ENCODE results near the gene FEV. TPM values are rescaled to one million over a fixed set of nuclear protein-coding genes. Genes with fewer than 3 reads are reported as not detected.
"Not testable (repeated sequence)": the region's sequence is repeated elsewhere in the genome, so short reads cannot be mapped to it uniquely, and the experiment has no call there.

Gene FEV
- total RNA-seq, 1 donor from 2014 or later: not detected

- H3K27me3 Mint-ChIP-seq (ENCODE audit: insufficient read depth): peaks cover 47% of the 10 kb centered on the region
- intact Hi-C loops (cut with micrococcal nuclease): no loop called here
- no peak for DNase-seq (ENCODE audit: low spot score)
- H3K4me1 Mint-ChIP-seq (ENCODE audit: low read depth): no peaks in the 10 kb centered on the region
- no peaks in the 10 kb centered on the region for H3K36me3 Mint-ChIP-seq (ENCODE audit: low read depth)
- no peak overlapping the region for H3K4me3 Mint-ChIP-seq
- H3K27ac Mint-ChIP-seq: no peak overlapping the region
- H3K9me3 Mint-ChIP-seq: no peaks in the 10 kb centered on the region
Measured at GRCh38 chr2:218956039-218956438, 28.9 kb downstream of the FEV start.

DNA sequence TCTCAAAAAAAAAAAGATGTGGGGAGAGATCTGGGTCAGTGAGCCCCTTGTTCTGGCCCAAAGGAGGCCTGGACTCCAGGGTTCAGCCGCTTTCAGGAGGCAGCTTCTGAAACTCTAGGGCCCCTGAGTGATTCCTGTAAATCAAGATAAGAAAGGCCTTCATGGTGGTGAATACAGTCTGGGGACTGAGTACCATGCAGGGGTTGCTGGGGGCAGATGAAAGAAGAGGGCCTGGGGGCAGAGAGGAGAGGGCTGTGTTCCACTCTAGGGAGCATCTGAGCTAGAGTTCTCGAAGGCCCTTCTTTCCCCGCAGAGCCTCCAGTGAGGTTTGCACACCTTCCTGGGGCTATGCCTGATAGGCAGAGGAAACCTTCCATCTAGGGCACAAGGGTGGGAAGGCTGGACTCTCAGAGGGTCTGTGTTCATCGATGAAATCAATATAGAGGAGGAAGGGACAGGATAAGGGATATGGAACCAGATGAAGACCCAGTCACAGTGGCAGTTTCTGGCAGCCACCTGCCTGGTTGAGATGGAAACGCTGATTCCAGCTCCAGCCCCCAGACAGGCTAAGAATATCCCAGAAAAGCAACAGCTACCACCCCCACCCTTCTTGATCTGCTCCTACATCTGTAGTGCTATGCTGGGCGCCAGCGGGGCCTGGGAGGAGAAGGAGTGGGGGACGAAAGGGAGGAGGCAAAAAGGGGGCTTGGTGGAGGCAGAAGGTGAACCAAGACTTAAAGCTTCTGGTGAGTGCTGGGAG lies 30.3 kb downstream of the FEV start:
- Mint-ChIP-seq H3K4me3 (no peak overlapping the region), H3K4me1 (ENCODE audit: low read depth) (no peaks in the 10 kb centered on the region), H3K27ac (no peak overlapping the region), H3K36me3 (ENCODE audit: low read depth) (no peaks in the 10 kb centered on the region), H3K27me3 (ENCODE audit: insufficient read depth) (peaks cover 46% of the 10 kb centered on the region), H3K9me3 (no peaks in the 10 kb centered on the region)
- no peak for DNase-seq (ENCODE audit: low spot score)
- intact Hi-C loops (cut with micrococcal nuclease): no loop called here

DNA sequence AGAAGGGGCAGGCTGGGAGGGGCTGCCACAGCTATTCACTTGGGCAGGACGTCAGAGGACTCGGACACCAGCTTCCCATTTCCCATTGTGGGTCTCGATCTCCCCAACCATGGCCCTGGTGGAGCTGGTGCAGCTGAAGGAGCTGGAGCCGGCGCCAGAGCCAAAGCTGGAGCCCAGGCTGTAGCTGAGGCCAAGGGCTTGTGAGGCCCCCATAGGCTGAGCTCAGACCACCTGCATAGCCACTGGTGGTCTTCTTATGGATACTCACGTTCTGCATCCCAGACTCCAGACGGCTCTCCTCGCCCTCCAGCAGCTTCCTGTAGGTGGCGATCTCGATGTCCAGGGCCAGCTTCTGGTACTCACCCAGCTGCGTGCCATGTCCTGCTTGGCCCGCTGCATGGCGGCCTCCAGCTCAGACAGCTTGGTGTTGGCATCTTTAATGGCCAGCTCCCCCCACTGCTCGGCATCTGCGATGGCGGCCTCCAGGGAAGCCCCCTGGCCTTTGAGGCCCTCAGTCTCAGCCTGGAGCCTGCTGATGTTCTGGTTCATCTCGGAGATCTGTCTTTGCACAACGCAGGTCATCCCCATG lies 31.5 kb downstream of the FEV start:
- intact Hi-C loops (cut with micrococcal nuclease): no loop called here
- H3K4me3 Mint-ChIP-seq: no peak overlapping the region

DNA sequence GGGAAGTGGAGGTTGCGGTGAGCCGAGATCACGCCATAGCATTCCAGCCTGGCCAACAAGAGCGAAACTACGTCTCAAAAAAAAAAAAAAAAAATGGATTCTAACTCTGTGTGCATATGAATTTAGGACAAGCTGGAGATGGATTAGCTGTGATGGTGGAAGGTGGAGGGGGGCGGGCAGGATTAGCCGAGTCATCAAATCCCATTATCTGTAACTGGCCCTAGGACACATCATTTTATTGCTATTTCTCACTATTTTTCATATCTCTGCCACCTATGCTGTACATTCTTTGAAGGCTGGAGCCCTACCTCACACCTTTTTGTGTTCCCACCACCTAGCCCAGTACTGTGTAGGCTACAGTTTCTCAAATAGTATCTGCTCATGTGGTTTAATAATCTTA lies 32.8 kb downstream of the FEV start:
- no peaks in the 10 kb centered on the region for H3K4me1 Mint-ChIP-seq (ENCODE audit: low read depth)
- intact Hi-C loops (cut with micrococcal nuclease): no loop called here
- peaks cover 27% of the 10 kb centered on the region for H3K27me3 Mint-ChIP-seq (ENCODE audit: insufficient read depth)
- H3K9me3 Mint-ChIP-seq: no peaks in the 10 kb centered on the region
- H3K4me3 Mint-ChIP-seq: no peak overlapping the region
- H3K36me3 Mint-ChIP-seq (ENCODE audit: low read depth): no peaks in the 10 kb centered on the region
- no peak for DNase-seq (ENCODE audit: low spot score)
- H3K27ac Mint-ChIP-seq: no peak overlapping the region

More for the DNA sequence above, 31.5 kb downstream of the FEV start:
- H3K9me3 Mint-ChIP-seq: no peaks in the 10 kb centered on the region
- no peaks in the 10 kb centered on the region for H3K36me3 Mint-ChIP-seq (ENCODE audit: low read depth)
- no peak overlapping the region for H3K27ac Mint-ChIP-seq
- H3K27me3 Mint-ChIP-seq (ENCODE audit: insufficient read depth): peaks cover 38% of the 10 kb centered on the region
- no peaks in the 10 kb centered on the region for H3K4me1 Mint-ChIP-seq (ENCODE audit: low read depth)
- DNase-seq (ENCODE audit: low spot score): no peak

DNA sequence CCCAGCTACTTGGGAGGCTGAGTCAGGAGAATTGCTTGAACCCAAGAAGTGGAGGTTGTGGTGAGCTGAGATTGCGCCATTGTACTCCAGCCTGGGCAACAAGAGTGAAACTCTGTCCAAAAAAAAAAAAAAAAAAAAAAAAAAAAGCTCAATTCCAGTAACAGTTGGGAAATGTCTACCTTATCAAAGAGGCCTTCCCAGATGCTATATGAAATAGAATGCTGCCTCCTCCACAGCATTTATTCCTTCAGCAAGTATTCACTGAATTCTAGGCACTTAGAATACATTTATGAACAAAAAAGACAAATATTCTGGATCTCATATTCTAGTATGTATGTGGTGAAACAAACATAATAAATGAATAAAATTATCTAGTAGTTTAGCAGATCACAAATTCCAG lies 38.4 kb downstream of the FEV start:
- Mint-ChIP-seq H3K27me3 (ENCODE audit: insufficient read depth) (peaks cover 15% of the 10 kb centered on the region), H3K4me3 (no peak overlapping the region)

GRCh38 chr2:218944759-218945404 lies 40.1 kb downstream of the FEV start:
- no peaks in the 10 kb centered on the region for H3K9me3 Mint-ChIP-seq
- DNase-seq (ENCODE audit: low spot score): no peak
- intact Hi-C loops (cut with micrococcal nuclease): no loop called here
- no peaks in the 10 kb centered on the region for H3K36me3 Mint-ChIP-seq (ENCODE audit: low read depth)
- no peak overlapping the region for H3K4me3 Mint-ChIP-seq
- no peak overlapping the region for H3K27ac Mint-ChIP-seq
- H3K27me3 Mint-ChIP-seq (ENCODE audit: insufficient read depth): peaks cover 20% of the 10 kb centered on the region
- no peaks in the 10 kb centered on the region for H3K4me1 Mint-ChIP-seq (ENCODE audit: low read depth)

More for the DNA sequence above, 38.4 kb downstream of the FEV start:
- no peak for DNase-seq (ENCODE audit: low spot score)
- intact Hi-C loops (cut with micrococcal nuclease): no loop called here
- Mint-ChIP-seq H3K4me1 (ENCODE audit: low read depth) (no peaks in the 10 kb centered on the region), H3K36me3 (ENCODE audit: low read depth) (no peaks in the 10 kb centered on the region), H3K9me3 (no peaks in the 10 kb centered on the region), H3K27ac (no peak overlapping the region)

GRCh38 chr2:218931751-218932150 lies 53.2 kb downstream of the FEV start:
- H3K9me3 Mint-ChIP-seq; intact Hi-C loops (cut with micrococcal nuclease); H3K27ac Mint-ChIP-seq; H3K4me3 Mint-ChIP-seq; DNase-seq (ENCODE audit: low spot score); H3K36me3 Mint-ChIP-seq (ENCODE audit: low read depth); H3K4me1 Mint-ChIP-seq (ENCODE audit: low read depth): not testable (repeated sequence)
- peaks cover 20% of the 10 kb centered on the region for H3K27me3 Mint-ChIP-seq (ENCODE audit: insufficient read depth)

Other genes starting within 250 kb of the FEV start
- gene CYP27A1, start 203.0 kb downstream of the FEV start, total RNA-seq: 0.24 and 0.39 TPM in 2 replicates
- gene PRKAG3, start 153.4 kb downstream of the FEV start, total RNA-seq: not detected in 2 replicates
- gene WNT6, start 125.4 kb downstream of the FEV start, total RNA-seq: not detected in 2 replicates
- gene WNT10A, start 104.3 kb downstream of the FEV start, total RNA-seq: 0.10 and 0.18 TPM in 2 replicates
- not detected in 2 replicates for gene CDK5R2, start 25.5 kb downstream of the FEV start, total RNA-seq
- gene CRYBA2, start 8.2 kb upstream of the FEV start, total RNA-seq: 0.36 TPM in 1 of 2 replicates, not detected in the other
- gene CFAP65, start 56.3 kb upstream of the FEV start, total RNA-seq: not detected in 2 replicates
- not detected in 2 replicates for gene IHH, start 75.7 kb upstream of the FEV start, total RNA-seq
- 18.1 and 20.7 TPM in 2 replicates for gene NHEJ1, start 175.6 kb upstream of the FEV start, total RNA-seq
- gene SLC23A3, start 184.8 kb upstream of the FEV start, total RNA-seq: 1.8 and 1.9 TPM in 2 replicates
- gene CNPPD1, start 191.7 kb upstream of the FEV start, total RNA-seq: 69.8 and 72.2 TPM in 2 replicates
- 58.4 and 61.5 TPM in 2 replicates for gene RETREG2, start 193.1 kb upstream of the FEV start, total RNA-seq
- gene ZFAND2B, start 221.6 kb upstream of the FEV start, total RNA-seq: 35.0 and 41.3 TPM in 2 replicates
- gene ABCB6, start 233.8 kb upstream of the FEV start, total RNA-seq: 31.9 and 32.9 TPM in 2 replicates
- gene ATG9A, start 244.5 kb upstream of the FEV start, total RNA-seq: 55.3 and 57.0 TPM in 2 replicates
- 112 and 117 TPM in 2 replicates for gene ANKZF1, start 244.6 kb upstream of the FEV start, total RNA-seq